NCI-H526 treated with DMSO at 0.1 percent for 48 hours (cell line): ENCODE data around the gene GTPBP4.
"Not testable (repeated sequence)": the region's sequence is repeated elsewhere in the genome, so short reads cannot be mapped to it uniquely, and the experiment has no call there.

Experiments
- DNase-seq: peaks from one replicate; lab custom pipeline; 2025; lab: John Stamatoyannopoulos, UW

Gene GTPBP4

DNA sequence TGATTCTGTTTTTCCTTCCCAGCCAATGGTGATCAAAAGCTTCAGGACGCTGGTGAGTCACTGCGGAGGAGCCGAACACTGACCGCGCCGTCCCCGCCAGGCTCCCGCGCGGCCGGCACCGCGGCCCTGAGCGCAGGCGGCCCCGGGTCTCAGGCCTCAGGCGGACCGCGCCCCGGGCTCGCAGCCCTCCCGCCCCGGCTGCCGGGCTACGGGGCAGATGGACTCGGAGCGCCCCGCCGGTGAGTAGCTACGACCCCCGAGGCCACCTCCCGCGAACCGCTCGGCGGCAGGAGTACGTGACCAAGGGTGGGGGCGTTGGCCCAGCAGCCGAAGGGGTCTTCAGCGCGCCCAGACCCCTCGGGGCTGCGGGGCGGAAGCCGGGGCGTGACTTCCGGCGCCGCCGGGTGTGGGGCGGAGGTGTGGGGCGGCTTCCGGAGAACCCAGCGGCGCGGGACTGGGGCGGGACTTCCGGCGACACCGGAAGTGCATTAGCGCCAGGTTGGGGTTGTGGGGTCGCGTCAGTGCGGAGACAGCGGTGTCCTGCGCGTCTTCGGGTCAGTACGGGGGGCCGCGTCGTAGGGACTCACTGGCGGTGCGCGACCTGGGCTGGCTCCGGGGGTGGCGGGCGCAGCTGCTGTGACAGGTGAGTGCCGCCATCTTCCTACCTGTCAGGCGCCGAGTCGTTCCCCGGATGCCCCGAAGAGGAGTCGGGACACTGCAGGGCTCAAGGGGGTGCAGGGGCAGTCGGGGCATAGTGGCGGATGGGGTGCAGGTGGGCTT is 68.3 kb downstream of the GTPBP4 start, which contains the start of gene WDR37:
TSS of gene WDR37 (plus strand) at position 60 of the 780 bp plus-strand sequence. CDS start 15,771 bp downstream, outside the sequence.
- peak; percentile 29 for DNase-seq

DNA sequence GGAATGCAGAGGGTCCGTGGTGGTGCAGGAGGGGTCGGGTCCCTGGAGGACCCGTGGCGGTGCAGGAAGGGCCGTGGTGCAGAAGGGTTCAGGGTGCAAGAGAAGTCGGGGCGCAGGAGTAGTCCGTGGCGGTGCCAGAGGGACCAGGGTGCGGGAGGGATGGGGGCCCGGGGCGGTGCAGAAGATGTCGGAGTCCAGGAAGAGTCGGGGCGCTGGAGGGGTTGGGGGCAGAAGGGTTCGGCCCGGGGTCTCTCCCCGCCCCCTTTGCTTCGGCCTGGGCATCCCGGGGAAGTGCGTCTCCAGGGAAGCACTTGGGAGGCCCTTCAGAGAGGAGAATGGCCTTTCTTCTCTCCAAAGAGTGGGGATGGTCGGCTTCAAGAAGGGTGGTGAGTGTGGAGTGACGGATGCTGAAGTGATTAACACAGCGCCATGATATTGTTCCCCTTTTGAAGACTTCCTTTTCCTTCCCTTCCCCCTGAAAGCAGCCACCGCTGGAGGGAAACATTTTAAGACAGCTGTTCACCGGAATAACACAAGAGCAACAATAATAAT is 68.9 kb downstream of the GTPBP4 start:
- DNase-seq = no peak

DNA sequence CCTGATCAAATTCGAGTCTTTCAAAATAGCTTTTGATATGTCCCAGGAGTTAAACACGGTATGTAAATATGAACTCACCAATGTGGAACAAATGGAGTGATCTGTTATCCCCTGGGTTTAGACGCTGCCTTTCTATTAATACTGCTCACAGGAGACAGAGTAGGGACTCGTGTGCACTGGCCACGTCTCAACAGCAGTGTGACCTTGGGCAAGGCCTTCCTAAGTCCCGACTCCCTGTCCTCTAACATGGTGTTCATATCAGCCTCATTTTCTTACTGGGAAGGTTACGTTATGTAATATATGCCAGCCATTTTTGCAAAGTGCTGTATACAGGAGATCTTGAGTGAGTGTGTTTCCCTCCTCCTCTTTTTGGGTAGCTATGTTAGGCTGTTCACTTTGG is 69.8 kb downstream of the GTPBP4 start:
- no peak for DNase-seq

DNA sequence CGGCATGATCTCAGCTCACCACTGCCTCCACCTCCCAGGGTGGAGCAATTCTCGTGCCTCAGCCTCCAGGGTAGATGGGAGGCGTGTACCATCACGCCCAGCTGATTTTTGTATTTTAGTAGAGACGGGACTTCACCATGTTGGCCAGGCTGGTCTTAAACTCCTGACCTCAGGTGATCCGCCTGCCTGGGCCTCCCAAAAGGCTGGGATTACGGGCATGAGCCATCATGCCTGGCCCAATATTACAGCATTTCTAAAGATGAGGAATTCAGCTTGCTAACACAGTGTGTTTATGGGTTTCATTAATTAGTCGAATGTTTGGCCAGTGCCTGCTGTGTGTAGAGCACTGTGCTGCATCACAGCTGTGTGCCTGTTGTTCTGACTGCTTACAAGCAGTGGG is 71.7 kb downstream of the GTPBP4 start:
- DNase-seq = no peak

DNA sequence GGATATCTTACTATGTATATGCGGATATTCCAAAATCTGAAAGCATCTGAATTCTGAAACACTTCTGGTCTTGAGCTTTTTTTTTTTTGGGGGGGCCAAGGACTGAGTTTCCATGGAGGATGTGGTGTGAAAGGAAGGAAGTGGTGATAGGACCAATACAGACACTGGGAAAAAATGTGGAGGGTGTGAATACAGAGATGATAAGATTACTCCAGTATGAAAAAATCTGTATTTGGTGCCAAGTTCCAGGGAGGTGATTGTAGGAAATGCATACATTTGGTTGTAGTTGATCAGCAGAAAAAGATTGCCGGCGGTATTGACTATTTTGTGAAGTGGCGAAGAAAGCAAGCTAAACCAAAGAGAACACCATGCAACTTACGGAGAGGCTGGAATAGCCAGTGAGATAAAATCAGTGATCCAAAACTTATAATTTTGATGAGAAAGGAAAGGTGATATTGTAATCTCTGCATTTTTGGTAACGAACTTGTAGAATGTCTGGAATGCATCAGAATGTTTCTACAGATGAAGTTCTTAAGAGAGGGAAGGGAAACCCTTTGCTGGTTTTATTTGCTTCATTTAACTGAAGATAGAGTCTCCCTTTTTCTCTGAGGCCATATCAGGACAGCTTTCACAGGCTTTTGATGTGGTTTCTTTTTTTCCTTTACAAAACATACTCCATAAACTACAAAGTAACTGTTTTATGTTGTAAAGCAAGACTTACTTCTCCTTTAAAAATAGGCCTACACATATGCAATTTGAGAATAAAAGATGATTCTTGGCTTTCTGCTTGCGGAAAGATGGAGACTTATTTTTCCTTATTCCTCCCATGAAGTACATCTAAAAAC is 73.9 kb downstream of the GTPBP4 start:
- no peak for DNase-seq

DNA sequence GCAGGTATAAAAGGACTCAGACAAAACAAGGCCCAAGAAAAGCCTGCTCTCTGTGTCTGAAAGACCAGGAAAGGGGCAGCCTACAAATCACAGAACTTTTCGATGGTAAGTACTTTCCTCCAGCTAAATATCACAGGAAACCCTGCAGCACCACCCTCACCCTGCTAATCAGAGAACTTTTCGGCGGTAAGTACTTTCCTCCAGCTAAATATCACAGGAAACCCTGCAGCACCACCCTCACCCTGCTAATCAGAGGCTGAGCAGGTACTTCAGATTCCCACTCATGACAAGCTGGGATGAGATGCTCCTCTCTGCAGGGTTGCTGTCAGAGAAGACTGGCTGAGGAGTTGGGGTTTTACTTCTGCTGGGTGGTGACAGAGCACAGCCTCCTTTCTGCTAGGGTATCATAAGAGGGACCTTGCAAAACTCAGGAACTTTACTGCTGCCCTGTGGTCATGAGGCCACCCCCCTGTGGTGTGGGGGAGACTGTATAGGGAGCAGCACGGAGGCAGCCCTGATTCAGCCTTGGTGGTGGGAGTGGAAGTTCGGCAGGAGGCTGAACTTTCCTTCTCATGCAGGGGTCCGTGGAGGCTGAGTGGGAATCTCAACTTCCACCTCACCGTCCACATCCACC is 75.1 kb downstream of the GTPBP4 start:
- no peak for DNase-seq

DNA sequence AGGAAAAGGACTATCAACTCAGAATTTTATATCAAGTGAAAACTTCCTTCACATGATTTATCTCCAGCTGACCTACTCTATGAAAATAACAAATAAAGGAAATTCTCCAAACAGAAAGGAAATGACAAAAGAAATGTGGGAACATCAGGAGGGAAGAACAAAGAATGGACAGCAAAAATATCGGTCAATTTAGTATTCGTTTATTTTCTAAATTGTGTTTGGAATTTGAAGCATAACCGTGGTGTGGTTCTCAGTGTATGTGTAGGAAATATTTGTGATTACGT is 76.7 kb downstream of the GTPBP4 start:
- no peak for DNase-seq

DNA sequence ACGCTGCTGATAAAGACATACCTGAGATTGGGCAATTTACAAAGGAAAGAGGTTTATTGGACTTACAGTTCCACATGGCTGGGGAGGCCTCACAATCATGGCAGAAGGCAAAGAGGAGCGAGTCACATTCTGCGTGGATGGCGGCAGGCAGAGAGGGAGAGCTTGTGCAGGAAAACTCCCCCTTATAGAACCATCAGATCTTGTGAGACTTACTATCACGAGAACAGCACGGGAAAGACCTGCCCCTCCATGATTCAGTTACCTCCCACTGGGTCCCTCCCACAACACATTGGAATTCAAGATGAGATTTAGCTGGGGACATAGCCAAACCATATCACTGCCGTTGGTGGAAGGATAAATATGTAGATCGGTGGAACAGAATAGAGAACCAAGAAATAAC is 78.5 kb downstream of the GTPBP4 start:
- DNase-seq = not testable (repeated sequence)

DNA sequence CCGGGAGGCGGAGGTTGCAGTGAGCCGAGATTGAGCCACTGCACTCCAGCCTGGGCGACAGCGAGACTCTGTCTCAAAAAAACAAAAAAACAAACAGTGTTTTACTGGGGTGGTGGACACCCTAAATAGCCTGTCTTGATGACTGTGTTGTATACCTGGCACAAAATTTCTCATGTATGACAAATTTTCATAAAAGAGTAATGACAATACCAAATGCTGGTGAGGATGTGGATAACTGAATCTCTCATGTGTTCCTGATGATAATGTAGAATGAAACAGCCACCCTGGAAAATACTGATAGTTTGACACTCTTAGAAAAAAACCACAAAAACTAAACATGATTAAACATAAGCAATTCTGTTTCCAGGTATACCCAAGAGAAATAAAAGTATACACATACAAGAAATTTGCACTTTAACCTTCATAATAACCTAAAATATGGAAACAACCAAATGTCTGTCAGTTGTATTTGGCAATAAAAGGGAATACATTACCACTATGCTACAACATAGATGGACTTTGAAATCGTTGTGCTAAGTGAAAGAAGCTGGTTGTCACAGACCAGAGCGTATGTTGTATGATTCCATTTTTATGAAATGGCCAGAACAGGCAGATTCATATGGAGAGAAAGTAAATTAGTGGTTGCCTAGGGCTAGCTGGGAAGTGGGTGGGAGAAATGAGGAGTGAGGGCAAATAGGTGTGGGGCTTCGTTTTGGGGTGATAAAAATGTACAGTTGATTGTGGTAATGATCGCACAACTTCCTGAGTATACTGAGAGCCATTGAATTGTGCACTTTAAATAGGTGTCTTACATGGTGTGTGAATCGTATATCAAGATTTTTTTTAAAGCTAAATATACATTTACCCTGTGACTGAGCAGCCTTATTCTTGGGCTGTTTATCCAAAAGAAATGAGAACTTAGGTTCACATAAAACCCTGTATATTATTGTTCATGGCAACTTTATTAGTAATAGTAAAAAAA is 80.4 kb downstream of the GTPBP4 start:
- no peak for DNase-seq
